Suprapubic skin (tissue), 3 donors: ENCODE measurements around the gene TBC1D9.

ENCODE experiments used
- POLR2AphosphoS5 ChIP-seq, 3 donors: sonication (generic); formaldehyde crosslinking; IDR thresholded peaks; one replicate each; pipeline ENCODE4 v1.6.1; 2017; ENCODE audit warnings: antibody characterized with exemption in 3 of 3
- TF ChIP-seq, protein P1 (sequence below), 2 donors: fragments of 200-600 bp in 1 of 2; fragments of 450-650 bp in 1 of 2; sonication (generic) in 1 of 2; IDR thresholded peaks; one replicate each; pipeline ENCODE4 v1.5.1; 2016 to 2019; ENCODE audit warnings: antibody characterized with exemption in 2 of 2, mild to moderate bottlenecking in 1 of 2, moderate library complexity in 1 of 2

DNA sequence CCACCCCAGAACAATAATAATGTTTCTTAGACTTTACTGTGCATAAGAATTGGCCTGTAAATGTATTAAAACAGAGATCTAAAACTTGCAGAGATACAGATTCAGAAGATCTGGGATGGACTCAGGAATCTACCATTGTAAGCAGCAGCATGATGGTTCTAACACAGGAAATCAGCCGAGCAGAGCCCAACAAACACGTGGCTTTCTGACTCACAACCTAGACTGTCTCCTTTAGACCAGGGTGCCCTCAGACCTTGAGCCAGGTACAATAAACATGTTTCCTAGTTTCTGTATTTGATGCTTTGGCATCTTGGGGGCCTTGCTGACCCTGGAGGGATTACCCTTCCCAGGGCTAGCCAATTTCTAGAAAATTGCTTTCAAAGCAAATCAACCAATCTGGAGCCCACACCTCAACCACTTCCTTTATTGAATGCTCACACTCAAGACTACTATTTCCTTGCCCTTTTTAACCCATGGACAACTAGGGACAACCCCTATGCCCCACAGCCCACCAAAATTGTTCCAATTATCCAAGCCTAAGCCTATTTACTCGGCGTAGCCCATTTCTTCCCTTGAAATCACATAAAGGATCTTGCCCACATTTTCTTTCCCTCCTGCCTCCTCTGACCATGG, 80.5 kb downstream of the TBC1D9 start:
- TF ChIP-seq, protein P1, sequence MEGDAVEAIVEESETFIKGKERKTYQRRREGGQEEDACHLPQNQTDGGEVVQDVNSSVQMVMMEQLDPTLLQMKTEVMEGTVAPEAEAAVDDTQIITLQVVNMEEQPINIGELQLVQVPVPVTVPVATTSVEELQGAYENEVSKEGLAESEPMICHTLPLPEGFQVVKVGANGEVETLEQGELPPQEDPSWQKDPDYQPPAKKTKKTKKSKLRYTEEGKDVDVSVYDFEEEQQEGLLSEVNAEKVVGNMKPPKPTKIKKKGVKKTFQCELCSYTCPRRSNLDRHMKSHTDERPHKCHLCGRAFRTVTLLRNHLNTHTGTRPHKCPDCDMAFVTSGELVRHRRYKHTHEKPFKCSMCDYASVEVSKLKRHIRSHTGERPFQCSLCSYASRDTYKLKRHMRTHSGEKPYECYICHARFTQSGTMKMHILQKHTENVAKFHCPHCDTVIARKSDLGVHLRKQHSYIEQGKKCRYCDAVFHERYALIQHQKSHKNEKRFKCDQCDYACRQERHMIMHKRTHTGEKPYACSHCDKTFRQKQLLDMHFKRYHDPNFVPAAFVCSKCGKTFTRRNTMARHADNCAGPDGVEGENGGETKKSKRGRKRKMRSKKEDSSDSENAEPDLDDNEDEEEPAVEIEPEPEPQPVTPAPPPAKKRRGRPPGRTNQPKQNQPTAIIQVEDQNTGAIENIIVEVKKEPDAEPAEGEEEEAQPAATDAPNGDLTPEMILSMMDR (IDR thresholded peaks at IDR 0.05) = no peak
- no peak for TF ChIP-seq POLR2AphosphoS5 (IDR thresholded peaks at IDR 0.05)
